Endothelial cell of umbilical vein (primary cell): Measurements from ENCODE around the gene HOXA3.

Experiments used
- EZH2 ChIP-seq: IDR thresholded peaks from 2 replicates; pipeline ENCODE4 v1.6.1; 2012; ENCODE audit warnings: borderline replicate concordance, low read depth, mild to moderate bottlenecking, moderate library complexity, low read length, inconsistent platforms; ENCODE audit not compliant: severe bottlenecking
- GATA2 ChIP-seq: IDR thresholded peaks from 2 replicates; pipeline ENCODE4 v1.7.0; 2011; ENCODE audit warnings: low read depth, mild to moderate bottlenecking, moderate library complexity, mixed read lengths, low read length; ENCODE audit not compliant: insufficient read length, insufficient read depth
- JUN ChIP-seq: IDR thresholded peaks from 2 replicates; pipeline ENCODE4 v1.6.1; 2011; ENCODE audit warnings: borderline replicate concordance, low read depth; ENCODE audit not compliant: insufficient read length, insufficient read depth
- MYC ChIP-seq: IDR thresholded peaks from one replicate; pipeline ENCODE4 v1.6.1; 2011; ENCODE audit warnings: mild to moderate bottlenecking, low read depth, low read length
- POLR2A ChIP-seq: IDR thresholded peaks from 2 replicates; pipeline ENCODE4 v1.6.1; 2012; ENCODE audit warnings: low read depth, mild to moderate bottlenecking, control low read depth, low read length
- POLR2AphosphoS5 ChIP-seq: IDR thresholded peaks from 2 replicates; pipeline ENCODE4 v1.6.1; 2012; ENCODE audit warnings: low read depth, mild to moderate bottlenecking, control low read depth, low read length, moderate library complexity; ENCODE audit not compliant: insufficient read depth
- TF ChIP-seq, protein P1 (sequence below), 2 donors: IDR thresholded peaks; 1 replicate in 1 of 2; 2 replicates in 1 of 2; pipeline ENCODE4 v1.5.1; 2011; ENCODE audit warnings: low read length in 2 of 2, mild to moderate bottlenecking in 2 of 2, moderate library complexity in 2 of 2, control low read depth in 1 of 2, inconsistent platforms in 1 of 2, low read depth in 1 of 2; ENCODE audit not compliant: insufficient read depth in 1 of 2; ENCODE audit errors: extremely low read depth in 1 of 2
- TF ChIP-seq, protein P2 (sequence below): IDR thresholded peaks from 2 replicates; pipeline ENCODE4 v1.6.1; 2011; ENCODE audit not compliant: insufficient read depth, insufficient read length

DNA sequence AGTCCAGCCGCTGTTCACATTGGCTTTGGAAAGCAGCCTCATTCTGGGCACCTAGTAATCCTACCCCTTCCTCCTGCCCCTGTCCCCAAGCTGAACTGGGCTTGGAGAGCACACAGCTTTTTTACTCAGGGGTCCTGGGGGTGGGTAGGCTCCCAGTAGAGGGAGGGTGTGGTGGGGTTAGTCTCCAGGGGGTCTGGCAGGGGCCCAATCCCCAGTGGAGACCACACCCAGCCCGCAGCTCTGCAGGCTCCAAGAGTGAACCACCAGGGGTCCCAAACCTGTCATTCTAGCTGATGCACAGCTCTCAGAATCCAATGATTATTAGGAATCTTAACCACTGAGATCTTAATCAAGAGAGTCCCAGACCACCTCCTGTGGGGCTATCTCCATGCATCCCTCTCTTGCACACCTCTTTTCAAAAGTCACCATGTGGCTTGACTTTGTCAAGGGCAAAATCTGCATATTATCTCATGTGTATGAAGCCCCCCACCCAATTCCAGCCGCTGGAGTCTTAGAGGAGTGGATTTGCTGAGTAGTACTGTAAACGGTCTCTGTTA lies 30.0 kb upstream of the HOXA3 start:
- TF ChIP-seq, protein P1, sequence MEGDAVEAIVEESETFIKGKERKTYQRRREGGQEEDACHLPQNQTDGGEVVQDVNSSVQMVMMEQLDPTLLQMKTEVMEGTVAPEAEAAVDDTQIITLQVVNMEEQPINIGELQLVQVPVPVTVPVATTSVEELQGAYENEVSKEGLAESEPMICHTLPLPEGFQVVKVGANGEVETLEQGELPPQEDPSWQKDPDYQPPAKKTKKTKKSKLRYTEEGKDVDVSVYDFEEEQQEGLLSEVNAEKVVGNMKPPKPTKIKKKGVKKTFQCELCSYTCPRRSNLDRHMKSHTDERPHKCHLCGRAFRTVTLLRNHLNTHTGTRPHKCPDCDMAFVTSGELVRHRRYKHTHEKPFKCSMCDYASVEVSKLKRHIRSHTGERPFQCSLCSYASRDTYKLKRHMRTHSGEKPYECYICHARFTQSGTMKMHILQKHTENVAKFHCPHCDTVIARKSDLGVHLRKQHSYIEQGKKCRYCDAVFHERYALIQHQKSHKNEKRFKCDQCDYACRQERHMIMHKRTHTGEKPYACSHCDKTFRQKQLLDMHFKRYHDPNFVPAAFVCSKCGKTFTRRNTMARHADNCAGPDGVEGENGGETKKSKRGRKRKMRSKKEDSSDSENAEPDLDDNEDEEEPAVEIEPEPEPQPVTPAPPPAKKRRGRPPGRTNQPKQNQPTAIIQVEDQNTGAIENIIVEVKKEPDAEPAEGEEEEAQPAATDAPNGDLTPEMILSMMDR (IDR thresholded peaks at IDR 0.05; ENCODE audit: extremely low read depth in 1 of 2, insufficient read depth in 1 of 2, low read depth in 1 of 2, low read length in 2 of 2): peak in 1 of 2 donors; percentile 30
- TF ChIP-seq POLR2AphosphoS5: no peak
- no peak for TF ChIP-seq POLR2A
- no peak for TF ChIP-seq GATA2
- TF ChIP-seq, protein P2, sequence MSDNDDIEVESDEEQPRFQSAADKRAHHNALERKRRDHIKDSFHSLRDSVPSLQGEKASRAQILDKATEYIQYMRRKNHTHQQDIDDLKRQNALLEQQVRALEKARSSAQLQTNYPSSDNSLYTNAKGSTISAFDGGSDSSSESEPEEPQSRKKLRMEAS: no peak
- TF ChIP-seq MYC: no peak
- TF ChIP-seq EZH2: no peak
- no peak for TF ChIP-seq JUN
